D721Med (cell line): ENCODE results near the gene LURAP1L.

Experiments
- DNase-seq: peaks from one replicate; pipeline ENCODE4 v3.0.0; 2011; ENCODE audit warnings: low spot score; ENCODE audit not compliant: insufficient read length
- FAIRE-seq: peaks from 2 replicates; lab custom pipeline; 2011; peaks lifted over from hg19 to GRCh38; lab: Jason Lieb, UNC
- TF ChIP-seq, protein P1 (sequence below): IDR thresholded peaks from 2 replicates; pipeline ENCODE4 v1.5.1; 2012; ENCODE audit warnings: mild to moderate bottlenecking, control low read depth; ENCODE audit not compliant: insufficient read depth; ENCODE audit errors: missing control alignments

LURAP1L gene

DNA sequence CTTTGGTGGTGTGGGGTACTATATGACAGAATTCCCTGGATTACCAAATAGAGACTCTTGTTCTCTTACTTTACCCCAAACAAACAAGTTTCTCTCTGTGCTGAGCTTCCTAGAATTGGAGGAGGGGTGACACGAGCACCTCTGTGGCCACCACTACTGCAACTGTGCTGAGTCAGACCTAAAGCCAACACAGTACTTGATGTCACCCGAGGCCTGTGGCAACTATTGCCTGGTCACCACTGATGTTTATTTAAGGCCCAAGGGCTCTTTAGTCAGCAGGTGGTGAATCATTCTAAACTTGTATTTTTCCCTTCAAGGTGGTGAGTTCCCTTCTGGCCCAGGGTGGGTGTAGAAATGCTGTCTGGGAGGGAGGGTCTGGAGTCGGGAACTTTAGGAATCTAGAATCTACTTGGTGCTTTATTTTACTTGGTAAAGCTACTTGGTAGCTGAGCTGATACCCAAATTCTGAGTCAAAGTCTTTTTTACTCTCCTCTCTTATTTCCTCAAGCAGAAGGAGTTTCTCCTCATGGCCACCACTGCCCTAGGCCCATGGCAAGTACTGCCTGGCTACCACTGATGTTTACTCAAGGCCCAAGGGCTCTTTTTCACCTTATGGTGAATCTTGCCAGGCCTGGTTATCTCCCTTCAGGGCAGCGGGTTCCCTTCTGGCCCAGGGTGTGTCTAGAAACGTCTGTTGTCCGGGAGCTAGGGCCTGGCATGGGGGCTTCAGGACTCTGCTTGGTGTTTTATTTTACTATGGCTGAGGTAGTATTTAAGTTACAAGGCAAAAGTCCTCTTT is 9.8 kb downstream of the LURAP1L start:
- DNase-seq (no peak), FAIRE-seq (no peak)
- TF ChIP-seq, protein P1, sequence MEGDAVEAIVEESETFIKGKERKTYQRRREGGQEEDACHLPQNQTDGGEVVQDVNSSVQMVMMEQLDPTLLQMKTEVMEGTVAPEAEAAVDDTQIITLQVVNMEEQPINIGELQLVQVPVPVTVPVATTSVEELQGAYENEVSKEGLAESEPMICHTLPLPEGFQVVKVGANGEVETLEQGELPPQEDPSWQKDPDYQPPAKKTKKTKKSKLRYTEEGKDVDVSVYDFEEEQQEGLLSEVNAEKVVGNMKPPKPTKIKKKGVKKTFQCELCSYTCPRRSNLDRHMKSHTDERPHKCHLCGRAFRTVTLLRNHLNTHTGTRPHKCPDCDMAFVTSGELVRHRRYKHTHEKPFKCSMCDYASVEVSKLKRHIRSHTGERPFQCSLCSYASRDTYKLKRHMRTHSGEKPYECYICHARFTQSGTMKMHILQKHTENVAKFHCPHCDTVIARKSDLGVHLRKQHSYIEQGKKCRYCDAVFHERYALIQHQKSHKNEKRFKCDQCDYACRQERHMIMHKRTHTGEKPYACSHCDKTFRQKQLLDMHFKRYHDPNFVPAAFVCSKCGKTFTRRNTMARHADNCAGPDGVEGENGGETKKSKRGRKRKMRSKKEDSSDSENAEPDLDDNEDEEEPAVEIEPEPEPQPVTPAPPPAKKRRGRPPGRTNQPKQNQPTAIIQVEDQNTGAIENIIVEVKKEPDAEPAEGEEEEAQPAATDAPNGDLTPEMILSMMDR: no peak

DNA sequence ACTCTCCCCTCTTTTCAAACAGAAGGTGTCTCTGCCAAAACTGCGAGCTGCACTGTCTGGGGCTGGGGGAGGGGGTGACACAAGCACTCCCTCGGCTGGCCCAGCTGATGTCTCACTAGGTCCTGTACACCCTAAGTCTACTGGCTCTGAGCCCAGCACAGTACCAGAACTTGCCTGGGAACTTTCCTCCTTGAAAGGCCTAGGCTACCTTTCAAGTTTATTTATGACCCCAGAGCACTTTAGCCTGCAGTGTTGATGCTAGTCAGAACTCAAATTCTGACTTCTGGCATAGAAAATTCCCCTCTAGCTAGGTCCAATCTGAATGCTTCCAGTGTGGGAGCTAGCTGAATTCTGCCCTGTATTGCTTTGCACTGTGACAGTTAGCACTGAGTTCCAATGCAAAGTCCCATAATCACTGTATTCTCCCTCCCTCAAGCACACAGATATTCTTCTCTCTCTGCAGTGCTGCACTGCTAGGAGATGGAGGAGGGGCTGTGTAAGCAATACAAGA is 10.5 kb downstream of the LURAP1L start:
- FAIRE-seq (no peak), DNase-seq (no peak)
- TF ChIP-seq, protein P1: no peak

DNA sequence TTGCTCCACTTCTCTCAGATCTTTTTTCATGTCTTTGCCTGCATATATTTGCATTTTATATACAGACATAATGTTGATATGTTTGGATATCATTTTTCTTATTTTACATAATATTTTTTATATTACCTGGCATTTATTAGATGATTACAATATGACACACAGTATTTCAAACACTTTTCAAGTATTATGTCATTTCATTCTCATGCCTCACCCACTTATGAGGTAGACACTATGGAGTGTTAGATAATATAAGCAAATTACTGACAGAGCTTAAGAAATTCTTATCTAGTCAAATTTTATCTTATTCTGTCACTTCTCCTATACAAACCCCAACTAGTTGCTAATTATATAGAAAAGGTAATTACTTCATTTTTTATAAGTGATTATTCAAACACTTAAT is 11.1 kb downstream of the LURAP1L start:
- DNase-seq (no peak), FAIRE-seq (no peak)
- TF ChIP-seq, protein P1: no peak

DNA sequence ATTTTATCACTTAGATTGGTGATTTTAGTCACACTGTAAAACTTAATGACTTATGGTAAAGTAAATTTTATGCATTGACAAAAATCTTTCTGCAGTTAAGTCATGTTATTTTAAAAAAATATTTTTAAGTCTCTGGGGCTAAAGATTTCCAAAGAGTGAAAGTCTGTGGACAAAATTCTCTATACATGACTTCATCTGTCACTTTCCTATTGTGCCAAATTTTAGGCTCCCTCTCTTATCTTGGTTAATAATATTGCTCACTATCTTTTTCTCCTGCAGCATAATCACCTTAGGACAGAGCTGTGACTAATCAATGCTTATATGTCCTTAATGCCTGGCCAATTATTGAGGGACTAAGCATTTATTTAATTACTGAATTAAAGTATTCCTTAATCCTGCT is 15.2 kb downstream of the LURAP1L start:
- no peak for DNase-seq
- TF ChIP-seq, protein P1: no peak
- FAIRE-seq: no peak

DNA sequence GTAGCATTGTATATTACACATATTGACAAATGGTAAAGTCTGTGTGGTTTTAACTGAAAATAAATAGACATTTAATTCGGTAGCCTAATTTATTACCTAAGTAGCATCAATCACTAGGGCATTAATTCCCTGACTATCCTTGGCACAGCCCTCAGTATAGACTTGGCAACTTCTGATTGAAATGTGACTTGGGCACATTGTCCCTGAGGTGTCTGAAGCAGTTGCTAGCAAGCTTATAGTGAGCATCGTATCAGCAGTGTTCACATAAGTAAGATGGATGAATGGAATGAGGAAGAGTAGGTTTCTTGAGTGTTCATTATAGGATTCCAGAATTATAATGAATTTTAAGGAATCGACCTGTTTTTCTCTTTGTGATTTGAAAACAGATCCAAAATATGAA is 16.1 kb downstream of the LURAP1L start:
- FAIRE-seq (no peak), DNase-seq (no peak)
- TF ChIP-seq, protein P1: no peak

DNA sequence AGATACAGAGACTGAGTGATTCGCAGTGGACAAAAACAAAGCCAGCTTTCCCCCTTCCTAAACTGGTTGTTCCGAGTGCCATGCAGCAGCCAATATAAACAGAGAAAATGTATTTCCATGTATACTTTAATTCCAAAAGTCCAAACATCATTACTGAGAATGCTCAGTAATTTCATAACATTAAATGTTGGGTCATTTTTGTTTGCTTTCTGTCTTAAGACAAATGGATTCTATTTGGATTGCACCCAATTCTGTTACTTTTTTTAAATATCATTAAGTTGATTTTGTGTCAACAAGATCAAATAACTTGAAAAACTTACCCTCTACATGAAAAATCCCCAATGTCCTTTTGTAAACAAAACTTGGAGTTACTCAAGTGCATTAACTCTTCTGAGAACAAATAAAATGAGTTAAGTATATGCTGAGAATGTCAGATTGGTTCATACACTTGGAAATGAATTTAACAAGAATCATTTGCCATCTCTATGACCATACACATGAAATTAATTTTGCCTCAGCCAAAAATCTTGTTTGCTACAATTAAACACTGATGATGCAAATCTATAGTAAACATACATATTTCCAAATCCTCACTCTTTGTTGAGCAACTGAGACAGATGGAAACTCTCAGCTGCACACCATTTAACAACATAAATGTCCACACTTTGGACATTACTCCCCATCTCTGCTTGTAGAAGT is 19.4 kb downstream of the LURAP1L start:
- TF ChIP-seq, protein P1: no peak
- FAIRE-seq (no peak), DNase-seq (no peak)
